ENCODE results near the gene THRB.

The THRB gene

DNA sequence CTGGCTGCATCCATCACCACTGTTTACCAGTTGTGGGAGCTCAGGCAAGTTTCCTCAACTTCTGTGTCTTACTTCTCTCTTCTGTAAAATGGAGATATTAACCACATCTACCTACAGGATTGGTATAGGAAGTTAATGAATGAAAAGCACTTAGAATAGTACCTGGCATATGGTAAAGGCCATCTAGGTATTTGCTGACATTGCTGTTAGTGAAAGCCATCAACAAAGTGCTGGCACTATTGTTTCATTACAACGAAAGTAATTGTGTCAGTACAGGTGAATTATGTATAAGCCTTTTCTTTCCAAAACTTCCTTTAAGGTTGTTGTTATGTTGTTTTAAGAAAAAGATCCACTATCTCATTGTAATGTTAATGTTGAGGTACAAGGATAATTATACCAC lies 352.5 kb downstream of the THRB start:
- no peak for DNase-seq (ENCODE audit: low spot score)

DNA sequence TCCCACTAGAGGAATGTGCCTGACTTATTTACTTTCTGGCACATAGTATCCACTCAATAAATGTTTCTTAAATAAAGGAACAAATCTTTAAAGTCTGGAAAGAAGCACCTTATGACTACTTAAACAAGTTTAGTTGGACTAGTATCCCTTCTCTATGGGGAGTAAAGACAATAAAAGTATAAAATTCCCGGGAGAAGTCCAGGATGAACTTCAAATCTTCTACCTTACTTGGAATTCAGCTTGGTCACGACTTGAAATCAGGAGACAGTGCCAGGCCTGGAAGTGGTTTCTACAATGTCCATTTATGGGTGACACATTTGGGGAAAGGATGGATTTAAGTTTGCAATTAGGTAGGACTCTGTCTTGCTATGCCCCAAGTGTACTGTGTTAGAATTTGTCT lies 353.1 kb downstream of the THRB start:
- no peak for DNase-seq (ENCODE audit: low spot score)

DNA sequence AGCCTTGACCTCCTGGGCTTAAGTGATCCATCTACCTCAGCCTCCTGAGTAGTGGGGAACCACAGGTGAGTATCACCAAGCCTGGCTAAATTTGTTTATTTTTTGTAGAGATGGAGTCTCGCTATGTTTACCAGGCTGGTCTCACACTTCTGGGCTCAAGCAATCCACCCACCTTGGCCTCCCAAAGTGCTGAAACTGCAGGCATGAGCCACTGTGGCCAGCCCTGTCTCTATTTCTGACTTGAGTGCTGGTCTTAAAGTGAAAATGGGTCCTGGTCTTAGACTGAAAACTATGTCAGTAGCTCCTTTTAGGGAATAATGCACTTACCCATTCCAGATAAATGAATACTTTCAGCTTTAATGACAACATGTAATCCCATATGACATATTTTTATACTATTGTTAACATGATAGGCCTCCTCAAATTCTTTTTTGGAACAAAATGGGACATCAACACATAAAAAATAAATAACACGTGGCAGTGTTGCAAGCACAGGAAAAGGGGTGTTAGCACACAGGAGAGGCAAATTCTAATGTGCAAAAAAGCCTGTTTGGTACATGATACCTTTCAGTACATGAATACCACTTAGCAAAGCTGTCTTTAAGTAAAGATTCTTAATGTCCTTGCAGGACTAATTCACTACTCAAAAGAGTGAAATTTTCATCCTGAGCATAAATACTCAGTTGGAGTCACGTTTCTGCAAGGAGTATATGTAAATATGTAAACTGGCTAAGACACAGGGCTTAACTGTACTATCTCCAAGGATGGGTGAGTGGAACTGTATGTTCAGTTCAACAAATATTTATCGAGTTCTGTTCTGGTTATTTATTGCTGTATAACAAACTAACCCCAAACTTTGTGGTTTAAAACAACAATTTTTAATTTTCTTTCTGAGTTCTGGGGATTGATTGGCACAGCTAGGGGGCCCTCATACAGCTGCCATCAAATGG lies 354.9 kb downstream of the THRB start:
- DNase-seq (ENCODE audit: low spot score), result no peak

DNA sequence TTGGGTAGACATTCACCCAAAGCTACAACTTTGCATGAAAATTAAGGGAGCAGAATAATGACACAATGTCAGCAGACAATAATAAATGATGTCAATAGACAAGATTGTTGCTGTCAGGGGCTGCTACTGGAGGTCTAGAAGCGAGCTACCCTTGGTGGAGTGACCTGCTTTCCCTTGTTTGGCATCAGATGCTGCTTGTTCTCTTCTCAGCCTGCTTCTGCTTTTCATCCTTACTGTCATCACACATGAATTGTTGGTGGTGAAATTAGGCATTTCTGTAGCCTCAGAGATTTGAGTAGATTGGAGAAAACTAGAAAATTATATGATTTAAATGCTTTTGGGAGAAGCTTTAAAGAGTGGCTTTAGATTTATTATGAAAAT lies 355.8 kb downstream of the THRB start:
- DNase-seq (ENCODE audit: low spot score), result no peak

DNA sequence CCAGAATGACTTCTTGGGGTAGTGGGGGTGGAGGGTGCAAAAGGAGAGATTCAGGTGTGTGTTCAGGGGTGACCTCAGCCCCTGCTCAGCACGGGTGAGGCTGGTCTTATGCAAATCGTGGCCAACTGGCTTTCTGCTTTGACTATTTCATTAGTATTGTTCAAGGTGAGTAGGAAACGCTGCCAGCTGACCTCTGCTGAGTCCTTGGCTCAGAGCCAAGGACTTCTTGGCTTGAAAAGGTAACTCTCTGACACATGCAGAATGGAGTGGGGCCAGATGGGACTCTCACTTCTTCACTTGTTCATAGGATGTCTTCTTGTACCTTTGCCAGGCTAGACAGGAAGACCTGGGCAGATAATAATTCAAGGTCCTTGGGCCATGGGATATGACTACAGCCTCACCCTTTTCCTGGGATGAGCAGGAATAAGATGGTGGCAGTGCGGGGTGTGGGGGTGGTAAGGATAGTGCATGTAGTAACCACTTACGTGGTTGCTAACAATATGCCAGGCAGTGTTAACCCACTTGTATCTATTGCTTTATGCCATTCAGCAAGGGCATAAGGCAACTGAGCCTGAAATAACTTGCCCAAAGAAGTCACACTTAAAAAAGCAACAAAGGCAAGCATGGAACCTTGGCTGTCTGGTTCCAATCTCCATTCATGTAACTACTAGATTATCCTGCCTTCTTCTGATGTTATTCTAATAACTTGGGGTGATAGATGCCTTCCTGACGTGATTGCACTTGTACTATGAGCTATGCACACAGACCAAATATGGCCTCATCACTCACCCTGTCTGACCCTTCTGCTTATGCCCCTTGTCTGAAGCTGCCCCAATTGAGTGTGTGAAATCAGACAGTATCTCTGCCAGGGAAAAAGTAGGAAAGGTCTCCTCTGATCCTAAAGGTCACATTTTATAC lies 356.4 kb downstream of the THRB start:
- no peak for DNase-seq (ENCODE audit: low spot score)

DNA sequence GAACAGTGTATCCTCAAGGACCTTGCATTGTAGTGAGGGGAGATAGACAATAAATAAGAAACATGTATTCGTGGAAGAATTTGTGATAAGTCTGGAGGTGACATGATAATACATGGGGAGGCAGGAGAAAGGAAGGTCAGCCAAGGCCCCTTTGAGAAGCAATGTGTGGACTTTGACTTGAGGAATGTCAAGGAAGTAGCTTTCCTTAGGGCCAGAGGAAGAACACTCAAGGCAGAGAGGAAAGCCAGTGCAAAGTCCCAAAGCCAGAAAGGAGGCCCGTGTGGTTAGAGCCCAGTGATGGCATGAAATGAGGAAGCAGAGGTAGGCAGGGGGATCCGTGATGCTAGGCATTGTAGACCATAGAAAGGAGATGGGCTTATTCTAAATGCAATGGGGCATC lies 357.3 kb downstream of the THRB start:
- no peak for DNase-seq (ENCODE audit: low spot score)

DNA sequence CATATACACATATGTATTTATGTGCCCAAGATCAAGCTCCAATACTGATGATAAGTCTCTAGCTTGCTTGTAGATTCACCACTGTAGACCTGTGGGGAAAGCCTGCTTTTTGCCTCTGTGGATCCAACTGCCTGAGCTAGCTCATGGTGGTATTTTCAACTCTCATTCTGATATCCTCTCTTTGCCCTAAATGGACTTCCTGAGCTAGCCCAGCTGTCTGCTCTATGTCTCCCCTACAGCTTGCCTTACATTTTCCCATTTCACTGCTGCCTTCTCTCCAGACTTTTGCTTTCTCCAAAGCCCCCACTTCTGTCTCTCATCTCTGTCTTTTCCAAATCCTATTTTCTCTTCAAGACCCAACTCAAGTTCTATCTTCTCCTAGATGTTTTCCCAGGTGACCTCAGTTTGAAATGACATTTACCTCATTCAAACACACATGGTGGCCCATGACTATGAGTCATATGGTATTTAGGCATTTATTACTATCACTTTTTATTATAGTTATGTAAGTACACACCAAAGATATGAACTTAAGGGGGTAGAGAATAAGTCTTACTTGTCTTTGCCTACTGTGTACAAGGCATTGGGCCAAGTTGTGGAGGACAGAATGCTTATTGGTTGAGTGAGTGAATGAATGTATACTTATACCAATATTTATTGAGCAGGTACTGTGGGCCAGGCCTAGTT lies 357.9 kb downstream of the THRB start:
- no peak for DNase-seq (ENCODE audit: low spot score)

DNA sequence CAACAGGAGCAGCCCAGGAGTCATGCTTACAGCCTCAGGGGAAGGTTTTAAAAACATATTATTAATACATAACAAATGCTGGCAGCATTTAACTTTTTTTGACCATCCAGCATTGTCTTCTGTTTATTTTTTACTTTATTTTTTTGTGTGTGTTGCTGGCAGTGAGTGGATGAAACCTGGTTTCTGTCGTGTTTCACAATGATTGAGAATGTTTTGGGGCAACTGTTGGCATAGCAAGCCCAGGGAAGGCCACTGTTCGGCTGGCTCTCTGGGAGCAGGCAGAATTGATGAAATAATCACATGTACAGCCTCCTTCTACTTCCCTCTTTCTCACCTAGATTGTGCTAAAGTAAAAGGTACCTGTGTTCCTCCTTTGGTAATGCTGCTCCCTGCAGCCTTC lies 359.4 kb downstream of the THRB start:
- DNase-seq (ENCODE audit: low spot score), result no peak

DNA sequence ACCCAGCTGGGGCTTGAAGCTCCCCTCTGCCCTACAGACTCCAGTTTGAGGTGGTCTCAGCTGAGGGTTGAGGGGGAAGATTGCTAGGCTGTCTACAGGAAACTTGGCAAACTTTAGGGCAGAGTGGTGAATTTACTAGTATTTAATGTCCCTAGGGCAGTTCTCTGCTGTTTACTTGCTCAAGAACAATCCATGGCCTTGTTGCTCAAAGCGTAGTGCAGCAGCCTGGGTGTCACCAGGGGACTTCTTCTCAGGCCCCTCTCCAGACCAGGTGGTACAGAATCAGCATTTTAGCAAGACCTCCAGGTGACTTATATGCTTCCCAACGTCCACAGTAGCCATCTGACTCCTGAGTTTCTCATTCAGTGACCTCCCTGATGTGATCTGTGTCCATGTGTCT lies 360.7 kb downstream of the THRB start:
- DNase-seq (ENCODE audit: low spot score), result no peak

DNA sequence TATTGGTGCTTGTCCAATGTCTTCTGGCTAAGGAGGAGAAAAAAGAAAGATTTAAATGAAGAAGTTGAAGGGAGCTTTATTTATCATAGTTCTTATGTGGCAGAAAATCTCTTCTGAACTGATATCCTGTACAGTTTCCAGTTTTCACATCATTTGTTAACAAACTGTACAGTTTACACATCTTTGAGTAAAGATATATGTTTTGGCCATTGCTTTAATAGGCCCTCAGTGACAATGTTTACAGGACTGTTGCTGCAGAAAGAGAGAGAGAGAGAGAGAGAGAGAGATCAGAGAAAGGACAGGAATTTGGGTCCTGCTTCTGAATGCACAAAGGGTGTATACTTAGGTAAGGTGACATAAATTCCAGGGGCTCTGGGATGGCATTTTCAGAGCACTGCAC lies 361.2 kb downstream of the THRB start:
- no peak for DNase-seq (ENCODE audit: low spot score)

DNA sequence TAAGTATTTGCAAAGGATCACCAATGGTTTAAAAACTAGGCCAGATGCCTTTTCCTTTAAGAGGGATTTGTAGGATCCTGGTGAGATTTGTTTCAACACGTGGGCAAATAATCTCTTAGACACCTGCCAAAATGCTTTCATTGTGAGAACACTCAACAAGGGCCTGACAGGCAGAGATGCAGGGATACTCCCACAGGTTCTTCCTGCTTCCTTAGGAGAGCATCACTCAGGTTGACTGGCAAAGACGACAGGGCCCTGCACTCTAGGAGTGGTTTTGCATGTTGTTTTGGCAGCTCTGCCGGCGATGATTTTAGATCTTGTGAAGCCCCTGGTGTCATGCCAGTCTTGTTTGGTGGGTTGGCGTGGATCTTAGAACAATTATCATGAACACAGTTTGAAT lies 365.1 kb downstream of the THRB start:
- no peak for DNase-seq (ENCODE audit: low spot score)

DNA sequence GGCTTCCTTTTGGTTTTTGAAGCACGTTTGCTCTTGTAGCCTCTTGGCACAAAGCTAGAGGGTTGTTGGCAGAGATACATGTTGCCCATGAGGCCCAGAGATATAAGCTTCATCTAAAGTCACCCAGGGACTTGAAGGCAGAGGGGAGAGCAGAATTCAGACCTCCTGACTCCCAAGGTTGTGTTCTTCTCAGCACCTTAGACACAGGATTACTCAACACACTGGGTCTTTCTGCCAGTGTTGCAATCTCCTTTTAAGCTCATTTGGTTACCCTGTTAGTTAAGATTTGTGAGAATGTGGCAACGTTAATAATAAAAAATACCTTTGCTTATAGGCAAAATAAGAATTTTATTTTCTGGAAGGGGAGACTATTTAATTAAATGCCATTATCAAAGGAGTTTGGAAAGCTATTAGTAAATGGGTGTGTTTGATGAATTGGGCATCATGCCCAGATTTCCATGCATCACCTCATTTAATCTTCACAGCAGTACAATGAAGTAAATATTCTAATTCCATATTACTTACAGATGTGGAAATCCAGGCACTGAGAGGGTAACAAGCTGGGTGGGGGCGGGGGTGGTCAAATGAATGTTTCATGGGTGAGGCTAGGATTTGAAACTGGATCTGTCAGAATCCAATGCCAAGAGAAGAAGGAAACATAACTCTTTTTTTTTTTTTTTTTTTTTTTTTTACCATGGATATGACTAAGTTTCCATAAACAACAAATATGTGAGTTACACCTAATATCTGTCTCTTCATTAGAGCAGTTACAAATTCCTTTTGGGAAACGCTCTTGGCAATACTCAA lies 366.2 kb downstream of the THRB start:
- no peak for DNase-seq (ENCODE audit: low spot score)

DNA sequence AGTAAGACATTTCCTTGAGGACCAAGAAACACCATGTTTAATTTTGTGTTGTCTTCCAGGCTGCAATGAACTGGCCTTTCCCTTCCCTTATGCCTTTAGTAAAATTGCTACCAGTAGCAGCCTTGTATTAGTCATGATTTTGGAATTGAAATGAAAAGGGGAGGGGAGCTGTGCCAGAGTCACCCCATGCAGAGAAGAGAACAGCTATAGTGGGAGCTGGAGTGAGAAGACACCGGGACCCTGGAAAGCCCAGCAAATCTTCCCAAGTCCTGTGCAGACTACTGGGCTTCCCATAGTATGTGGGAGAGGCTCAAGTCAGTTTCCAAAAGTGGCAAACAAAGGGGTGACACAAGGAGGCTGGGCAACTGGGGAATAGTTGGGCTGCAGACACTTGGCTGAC lies 371.1 kb downstream of the THRB start:
- DNase-seq (ENCODE audit: low spot score), result no peak

DNA sequence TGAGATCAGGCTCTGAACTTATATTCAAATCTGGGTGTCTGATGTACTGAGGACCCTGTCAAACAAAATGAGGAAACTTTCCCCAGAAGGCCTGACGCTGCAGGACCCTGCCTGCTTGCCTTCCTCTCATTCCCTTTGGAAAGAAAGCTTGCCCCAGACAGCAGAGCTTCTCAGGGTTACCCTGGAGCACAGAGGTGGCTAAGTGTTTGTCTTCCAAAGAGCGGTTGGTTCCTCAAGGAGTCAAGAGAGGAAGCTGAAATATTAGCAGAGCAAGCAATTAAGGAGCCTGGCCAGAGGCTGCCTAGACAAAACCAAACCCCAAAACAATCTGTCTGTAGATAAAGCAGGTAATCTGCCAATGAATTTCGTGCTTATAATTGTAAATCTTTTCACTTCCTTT lies 374.2 kb downstream of the THRB start:
- DNase-seq (ENCODE audit: low spot score), result no peak

DNA sequence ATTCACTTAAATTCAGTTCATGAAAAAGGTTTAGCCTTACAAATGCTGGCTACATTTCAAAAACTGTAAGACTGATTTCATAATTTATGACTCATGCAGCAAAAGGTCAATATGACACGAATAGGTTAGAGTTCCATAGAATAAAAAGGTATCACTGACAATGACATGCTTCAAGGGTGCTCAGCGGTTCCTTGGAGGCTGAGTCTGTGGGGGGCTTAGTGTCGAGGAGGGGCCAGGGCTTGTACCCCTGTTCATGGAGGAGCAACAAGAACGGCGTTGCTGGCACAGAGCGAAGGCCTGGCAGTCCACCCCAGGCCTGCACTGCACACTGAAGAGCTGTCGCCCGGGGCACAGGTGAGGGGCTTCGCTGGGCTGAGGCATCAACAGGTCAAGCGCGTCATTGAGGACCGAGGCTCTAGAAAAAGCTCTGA lies 375.3 kb downstream of the THRB start:
- no peak for DNase-seq (ENCODE audit: low spot score)

DNA sequence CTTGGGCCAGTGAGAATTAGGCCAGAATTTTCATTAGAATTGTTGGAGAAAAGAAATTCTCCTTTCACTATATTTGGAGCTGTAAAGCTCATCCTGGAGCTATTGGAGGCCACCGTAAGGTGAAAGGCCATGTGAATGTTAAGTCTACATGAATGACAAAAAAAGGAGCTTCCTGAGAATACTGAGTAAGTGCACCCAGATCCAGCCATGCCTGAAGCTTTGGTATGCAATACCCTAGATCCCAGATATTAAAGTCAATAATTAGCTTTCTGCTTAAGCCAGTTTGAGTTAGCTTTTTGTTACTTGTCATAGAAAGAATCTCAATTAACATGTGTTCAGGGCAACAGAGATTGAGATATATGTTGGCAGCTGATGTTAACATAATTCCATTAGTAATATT lies 377.1 kb downstream of the THRB start:
- no peak for DNase-seq (ENCODE audit: low spot score)

DNA sequence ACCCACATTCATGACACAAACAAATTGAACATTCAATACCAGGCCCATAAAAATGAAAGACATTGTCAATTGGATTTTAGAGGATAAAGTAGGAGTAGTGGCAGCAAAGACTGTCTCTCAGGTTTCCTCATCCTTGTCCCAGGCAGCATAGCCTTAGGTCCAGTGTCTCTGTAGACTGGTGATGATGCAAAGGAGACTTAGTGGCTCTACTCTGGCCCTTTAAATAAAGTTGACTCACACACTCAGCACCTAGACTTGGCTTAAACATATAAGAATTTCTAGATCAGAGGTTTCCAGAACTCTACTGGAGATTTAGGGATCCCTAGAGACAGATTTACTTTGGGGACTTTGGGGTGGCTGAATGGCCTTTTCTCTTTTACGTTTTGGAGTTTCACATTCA lies 382.9 kb downstream of the THRB start:
- DNase-seq (ENCODE audit: low spot score), result no peak

DNA sequence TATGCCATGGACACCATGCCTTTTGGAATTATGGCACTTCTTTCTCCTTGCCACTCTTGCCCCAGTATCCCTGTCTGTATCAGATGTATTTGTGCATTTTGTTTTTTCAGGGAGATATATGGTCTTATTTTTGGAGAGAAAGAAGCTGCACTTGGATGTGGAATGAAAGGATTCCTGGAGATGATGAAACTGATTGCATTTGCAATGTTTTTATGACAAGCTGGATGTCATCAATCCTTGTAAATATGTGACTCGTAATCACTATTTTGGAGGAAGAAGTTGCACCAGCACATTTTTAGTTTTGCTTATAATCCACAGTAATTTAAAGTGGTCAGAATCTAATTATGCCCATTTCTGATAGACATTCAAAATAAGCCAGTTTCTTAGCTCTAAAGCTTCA lies 384.6 kb downstream of the THRB start:
- no peak for DNase-seq (ENCODE audit: low spot score)

DNA sequence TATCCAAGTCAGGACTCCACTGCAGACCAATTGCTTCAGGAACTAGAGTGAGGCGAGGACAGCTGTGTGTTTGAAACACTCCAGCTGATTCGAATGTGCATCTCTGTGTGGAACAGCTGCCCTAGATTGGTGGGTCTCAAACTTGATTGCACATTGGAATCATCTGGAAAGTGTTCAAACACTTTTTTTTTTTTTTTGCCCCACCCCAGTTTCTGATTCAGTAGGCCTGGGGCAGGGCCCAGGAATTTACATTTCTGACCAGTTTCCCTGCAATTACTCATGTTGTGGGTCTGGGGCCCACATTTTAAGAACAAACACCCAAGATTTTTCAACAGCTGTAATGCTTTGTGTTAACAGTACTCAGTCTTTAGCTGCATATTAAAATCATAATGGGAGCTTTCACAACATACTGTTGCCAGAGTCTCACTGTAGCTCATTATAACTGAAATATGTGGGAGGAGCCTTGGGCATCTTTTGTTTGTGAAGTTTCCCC lies 392.9 kb downstream of the THRB start:
- no peak for DNase-seq (ENCODE audit: low spot score)

DNA sequence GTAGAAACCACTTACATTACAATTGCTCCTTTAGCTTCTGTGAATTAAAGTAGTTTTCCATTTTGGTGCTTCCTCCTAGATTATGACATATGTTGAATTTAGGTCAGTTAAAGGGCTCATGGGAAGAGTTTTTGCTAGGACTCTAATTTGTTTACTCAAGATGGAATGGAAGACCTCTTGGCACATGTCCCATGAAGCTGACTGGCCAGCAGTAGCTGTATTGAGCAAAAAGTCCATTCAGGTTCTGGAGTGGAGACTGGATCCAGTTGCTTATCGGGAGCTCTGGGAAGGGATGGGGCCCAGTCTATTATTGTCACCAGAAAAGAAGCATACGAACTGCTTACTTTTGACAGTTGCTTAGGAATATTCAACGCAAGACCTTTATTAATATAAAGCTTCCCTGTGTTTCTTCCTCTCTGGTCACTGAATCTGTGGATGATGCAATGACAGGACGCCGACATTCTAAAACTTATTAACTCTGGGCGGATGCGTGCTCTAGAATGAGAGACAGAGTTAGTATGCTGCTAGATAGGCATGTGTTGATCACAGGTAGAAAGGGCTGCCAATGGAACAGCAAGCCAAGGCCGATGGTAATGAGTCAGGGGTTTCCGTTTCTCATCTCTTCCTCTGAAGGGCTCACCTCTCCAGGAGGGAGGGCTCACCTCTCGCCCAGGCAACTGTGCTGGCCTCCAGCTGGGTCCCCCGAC lies 393.8 kb downstream of the THRB start:
- DNase-seq (ENCODE audit: low spot score), result no peak

Data from kidney capillary endothelial cell (primary cell).